ENCODE measurements around the gene CALHM6.

The CALHM6 gene

DNA sequence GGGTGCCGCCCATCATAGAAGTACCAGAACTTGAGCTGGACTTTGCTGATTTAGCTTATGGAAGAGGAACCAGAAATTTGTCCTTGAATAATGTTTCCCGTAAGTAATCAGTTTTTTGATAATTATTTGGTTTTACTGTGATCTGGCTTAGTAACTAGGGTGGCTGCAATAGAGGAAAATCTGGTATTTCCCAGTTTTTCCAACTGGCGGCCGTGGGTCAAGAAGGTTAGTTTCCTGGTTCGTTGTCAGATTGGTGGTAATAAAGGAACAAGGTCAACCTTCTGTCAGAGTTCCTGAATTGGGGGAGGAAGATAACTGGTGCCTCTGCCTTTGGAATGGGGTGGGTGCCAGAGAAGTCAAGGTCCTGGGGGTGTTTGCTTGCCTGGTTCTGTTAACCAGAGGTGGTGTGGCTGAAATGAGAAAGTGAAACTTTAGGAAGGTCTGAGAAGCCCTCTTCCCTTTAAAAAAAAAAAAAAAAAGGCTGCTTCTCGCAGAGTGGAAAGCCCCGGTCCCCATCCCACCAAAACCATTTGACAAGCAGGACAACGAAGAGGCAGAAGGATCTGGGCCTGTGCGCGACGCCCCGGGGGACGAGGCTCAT, at the start of gene CALHM6:
Gene CALHM6 (plus strand): TSS at position 45 of the 601 bp plus-strand sequence. CDS start 555 bp downstream, at position 600.
- no peak for DNase-seq

DNA sequence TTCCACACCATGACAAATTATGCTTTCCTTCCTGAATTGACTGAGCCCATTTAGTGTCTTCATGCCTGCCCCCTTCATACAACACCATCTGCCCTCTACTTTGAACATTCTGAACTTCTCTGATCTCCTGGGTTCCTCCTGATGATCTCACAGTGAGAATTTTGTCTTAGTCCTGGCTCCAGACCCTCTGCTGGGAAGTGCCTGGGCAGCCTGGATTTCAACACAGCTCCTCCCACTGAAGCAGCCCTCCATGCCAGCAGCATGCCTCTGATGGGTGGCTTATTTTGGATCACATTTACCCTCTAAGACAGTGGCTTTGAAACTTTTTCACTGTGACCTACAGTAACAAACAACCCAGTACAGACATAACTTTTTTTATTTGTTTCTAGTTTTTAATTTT, 48.9 kb upstream of the CALHM6 start:
- DNase-seq = no peak

DNA sequence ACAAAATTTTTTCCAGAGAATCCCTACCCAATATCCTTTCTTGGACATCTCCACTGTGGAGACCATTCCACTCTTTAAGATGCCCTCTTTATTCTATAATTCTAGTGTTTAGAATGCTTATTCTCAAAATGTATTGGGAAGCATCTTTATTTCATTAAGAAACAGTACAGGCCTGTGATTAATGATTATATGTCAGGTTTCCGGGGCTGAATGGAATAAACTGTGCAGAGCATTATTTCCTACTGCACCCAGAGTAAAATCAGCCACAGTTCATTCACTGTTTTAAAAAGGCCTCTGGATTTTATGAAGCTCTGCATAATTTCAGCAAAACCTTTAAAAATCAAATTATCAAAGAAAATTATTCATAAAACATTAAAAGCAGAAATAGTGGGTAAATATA, 47.8 kb upstream of the CALHM6 start:
- DNase-seq = no peak

DNA sequence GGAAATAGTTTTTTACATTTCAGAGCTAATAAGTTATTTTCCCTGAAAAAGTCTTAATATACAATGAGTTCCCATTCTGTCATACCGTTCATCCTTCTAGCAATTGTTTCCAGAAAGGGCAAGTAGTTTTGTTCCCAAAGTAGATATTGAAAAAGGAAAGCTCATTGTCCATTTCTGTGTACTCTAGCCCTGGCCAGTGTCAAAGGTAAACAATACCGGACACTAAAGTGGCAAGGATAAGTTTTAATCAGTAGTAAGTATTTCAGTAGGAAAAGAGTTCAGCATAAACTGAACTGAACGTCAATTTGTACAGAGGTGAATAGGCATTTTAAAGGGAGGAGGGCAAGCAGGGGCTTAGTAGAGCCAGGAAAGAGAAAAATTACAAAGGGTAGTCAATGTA, 43.5 kb upstream of the CALHM6 start:
- no peak for DNase-seq

DNA sequence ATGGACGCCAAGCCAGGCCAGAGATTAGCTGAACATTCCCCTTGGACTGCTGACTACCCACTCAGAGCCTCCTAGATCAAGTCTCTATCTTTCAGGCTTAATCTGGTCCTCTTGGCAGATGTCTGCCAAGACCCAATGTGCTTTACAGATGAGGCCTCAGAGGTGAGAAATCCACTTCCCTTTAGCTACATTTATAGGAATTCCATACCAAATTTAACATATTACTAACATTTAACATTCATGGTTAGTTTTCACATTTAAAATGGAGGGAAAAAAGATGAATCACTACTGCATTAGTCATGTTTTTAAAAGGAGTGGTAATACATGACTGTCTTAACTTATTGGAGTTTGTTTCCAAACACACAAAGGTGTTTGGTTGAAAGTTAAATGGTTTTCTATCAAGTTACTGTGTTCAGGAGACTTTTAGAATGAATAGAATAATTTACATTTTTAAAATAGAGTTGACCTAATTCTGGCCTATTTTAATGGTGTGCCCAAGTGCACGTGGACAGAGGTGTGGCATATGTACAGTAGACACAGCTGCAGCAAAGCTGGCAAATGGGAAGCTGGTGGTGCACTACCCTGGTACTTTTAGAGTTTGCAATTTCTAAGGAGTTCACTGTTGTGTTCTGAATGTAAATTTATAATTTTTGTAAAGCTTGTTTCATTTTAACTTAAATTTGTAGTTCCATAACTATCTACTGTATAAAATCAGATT, 41.9 kb upstream of the CALHM6 start:
- DNase-seq = no peak

DNA sequence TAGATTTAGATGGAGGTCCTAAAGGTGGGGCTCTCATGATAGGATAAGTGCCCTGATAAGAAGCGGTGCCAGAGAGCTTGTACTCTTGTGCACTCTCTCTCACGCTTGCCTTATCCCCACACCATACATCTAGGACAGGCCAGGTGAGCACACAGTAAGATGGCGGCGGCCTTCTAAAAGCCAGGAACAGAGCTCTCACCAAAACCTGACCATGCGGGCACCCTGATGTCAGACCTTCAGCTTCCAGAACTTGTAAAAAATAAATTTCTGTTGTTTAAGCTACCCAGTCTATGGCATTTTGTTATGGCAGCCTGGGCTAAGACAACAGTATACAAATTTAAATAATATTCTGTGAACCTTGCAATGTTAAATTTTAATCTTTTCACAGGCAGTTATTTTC, 40.8 kb upstream of the CALHM6 start:
- DNase-seq = no peak

DNA sequence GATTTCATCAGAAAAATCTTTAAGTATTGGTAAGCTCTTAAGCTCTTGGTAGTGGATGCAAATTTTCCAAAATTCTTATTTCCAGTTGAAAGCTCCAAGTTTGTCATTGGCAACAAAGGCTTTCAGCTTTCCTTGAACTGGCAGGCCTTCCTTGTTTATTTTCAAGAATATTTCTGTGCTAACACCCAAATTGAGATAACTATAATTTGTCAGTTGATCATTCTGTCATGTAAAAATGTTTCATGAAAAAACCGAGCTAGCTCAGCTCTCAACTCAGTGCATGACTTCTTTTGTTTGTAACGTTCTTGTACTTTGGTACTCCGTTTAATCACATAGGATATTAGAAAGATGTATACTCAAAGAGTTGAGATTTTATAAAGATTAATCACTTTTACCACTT, 38.9 kb upstream of the CALHM6 start:
- DNase-seq = no peak

DNA sequence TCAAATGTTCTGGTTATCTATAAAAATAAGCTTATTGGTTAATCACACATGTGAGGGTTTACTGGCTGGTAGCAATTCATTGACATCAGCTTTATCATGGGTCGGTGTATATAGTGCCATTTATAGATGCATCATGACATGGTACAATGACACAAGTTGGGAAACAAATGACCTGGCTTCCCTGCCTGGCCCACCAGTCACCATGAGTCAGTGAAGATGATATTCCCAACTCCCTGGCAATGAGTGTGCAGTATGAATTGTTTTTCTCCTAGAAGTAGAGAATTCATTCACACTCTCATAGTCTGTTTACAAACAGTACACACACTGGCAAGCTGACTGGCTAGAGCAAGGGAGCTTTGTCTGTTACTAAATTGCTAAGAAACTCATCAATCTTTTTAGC, 37.2 kb upstream of the CALHM6 start:
- no peak for DNase-seq

DNA sequence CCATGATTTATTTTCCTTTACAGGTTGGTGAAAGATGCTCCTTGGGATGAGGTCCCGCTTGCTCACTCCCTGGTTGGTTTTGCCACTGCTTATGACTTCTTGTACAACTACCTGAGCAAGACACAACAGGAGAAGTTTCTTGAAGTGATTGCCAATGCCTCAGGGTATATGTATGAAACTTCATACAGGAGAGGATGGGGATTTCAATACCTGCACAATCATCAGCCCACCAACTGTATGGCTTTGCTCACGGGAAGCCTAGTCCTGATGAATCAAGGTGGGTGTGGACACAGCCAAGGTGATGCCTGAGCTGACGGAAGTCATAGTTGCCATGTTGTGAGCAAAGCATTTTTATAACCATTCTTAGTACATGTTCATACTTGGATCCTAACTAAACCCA, 34.6 kb upstream of the CALHM6 start:
- DNase-seq = no peak

DNA sequence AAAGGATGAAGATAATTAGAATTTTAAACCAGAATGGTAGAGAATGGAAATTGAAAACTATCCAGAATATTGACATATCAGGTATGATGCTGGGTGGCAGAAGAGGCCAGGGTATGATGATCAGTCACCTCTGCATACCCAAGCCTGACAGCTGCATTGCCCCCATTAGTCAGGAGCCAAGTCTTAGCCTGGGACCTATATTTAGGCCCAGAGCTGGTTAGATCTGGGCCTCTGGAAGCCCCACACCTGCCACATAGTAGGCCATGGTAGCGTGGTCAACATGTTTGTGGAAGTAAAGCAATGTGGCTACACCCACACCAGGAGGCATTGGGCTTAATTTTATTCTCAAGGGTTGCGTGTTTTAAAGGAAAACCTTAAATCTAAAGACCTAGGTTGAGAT, 32.1 kb upstream of the CALHM6 start:
- no peak for DNase-seq

DNA sequence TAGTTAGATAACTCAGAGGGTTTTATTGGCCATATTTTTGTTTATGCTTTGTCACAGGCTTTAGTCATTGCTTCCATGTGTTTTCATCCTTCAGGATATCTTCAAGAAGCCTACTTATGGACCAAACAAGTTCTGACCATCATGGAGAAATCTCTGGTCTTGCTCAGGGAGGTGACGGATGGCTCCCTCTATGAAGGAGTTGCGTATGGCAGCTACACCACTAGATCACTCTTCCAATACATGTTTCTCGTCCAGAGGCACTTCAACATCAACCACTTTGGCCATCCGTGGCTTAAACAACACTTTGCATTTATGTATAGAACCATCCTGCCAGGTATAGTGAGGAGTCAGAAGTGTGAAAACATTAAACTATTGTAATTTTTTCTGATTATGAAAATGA, 30.3 kb upstream of the CALHM6 start:
- no peak for DNase-seq

DNA sequence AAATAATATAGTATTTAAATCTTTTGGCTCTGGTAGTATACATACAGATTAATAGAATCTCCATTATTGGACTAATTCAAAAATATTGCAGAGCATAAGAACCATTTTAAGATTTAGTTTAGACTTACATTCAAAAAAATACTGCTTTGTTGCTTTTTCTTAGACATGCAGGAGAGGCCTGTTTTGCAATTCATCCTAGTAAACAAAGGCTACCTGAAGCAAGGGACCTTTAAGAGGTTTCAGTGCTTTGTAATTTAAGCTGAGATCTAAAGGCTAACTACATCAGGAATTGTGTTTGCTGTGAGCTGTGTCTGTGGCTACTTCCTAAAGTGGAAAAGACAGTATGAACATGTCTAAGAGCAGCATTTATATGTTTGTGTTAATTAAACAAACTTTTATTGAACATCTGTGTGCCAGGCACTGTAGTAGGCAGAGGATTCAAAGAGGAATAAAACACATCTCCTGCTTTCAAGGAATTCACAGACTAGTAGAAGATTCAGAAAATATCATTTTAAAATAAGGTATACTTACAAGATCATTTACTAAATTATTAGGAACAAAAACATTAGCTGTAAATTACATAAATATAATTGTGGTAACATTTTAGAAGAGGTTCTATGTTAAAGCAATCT, 29.1 kb upstream of the CALHM6 start:
- DNase-seq = no peak

DNA sequence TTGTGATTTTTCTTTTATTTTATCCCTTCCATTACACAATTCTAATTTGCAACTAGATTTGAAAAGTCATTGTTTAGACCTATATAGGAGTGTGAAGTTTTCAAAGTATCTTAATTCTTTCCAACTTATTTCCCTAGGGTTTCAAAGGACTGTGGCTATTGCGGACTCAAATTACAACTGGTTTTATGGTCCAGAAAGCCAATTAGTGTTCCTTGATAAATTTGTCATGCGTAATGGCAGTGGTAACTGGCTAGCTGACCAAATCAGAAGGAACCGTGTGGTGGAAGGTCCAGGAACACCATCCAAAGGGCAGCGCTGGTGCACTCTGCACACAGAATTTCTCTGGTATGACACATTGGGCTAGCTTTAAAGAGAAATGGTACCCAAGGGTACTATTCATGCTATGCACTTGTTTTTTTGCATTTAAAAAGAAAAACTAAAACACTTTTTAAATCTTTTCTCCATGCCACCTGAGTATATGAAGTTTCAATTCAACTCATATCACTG, 27.9 kb upstream of the CALHM6 start:
- DNase-seq = no peak

DNA sequence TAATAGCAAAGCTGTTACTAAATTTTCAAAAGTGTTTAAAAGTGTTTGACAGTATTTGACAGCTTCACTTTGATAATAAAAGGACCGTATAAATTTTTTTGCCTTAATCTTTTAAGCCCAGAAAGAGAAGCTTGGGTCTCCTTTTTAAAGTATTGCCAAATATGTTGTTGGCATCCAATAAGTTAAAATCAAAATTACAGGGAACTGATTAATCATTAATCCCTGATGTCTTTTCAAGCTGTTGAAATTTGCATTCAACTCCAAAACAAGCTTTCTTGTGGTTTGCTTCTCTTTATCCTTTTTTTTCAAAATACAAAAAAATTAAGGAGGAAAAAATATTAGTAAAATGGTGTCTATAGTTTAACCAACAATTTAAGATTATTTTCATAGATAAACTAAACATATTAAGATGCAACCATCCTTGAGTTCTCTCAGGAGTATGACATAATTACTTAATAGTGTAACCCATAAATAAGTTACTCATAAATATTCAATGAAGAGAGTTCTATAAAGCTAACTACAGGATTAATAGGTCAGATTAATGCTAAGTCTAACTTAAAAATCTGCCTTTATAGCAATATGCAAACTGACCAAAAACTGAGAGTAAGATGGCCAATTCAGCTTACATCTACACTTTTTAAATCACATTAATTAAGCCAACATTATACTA, 27.0 kb upstream of the CALHM6 start:
- DNase-seq = no peak

DNA sequence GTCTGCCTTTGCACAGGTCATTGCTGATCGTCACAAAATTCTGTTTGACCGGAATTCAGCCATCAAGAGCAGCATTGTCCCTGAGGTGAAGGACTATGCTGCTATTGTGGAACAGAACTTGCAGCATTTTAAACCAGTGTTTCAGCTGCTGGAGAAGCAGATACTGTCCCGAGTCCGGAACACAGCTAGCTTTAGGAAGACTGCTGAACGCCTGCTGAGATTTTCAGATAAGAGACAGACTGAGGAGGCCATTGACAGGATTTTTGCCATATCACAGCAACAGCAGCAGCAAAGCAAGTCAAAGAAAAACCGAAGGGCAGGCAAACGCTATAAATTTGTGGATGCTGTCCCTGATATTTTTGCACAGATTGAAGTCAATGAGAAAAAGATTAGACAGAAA, 24.6 kb upstream of the CALHM6 start:
- DNase-seq = no peak

DNA sequence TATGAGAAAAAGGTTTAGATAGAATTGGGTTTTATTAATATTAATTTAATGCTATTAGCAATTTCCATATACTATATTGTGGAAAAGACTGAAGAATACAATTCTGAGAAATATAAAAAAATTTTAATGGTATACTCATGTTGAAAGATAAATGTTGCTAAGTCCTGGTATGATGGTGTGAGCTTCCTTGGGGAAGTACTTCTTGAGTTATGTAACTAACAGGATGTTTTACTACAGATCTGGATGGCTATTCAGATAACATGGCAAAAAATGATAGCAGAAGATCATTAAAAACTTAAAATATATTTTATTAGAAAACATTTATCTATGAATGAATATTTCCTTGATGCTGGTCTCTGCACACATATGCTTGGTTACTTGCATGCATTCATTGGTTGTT, 23.5 kb upstream of the CALHM6 start:
- no peak for DNase-seq

DNA sequence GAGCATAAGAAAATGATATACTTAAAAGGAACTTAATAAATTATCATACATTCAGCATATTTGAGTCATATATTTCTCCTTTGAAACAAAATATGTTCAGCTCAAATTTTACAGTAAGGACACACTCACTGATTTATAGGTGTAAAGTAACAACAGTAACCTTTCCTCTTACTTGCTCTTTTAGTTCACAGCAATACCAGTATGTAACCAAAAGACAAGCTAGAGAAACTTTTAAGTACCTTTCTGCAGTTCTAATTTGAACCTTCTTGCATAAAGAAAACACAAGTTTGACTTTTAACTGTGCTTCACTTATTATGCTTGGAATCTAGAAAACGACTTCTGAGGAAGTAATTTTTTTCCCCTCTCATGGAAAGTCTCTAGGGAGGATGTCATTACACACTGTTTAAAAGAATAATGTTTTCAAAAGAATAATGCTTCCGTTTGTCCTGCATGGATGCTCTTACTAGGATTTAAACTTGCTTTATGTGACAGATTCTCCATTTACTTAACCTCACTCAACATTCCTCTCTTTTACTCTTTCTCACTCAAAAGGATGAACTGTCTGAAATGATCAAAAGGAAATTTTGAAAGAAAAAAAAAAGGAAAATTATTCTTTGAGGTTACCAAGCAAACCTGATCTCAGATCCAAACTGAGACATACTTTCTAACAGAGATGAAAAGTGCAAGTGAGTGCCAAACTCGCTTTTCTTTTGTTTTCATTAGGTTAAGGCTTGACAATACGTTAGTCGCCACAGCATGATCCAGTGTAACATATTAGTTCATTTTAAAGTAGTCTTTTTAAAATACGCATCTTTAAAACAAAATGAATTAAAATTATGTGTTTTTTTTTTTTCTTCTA, 22.4 kb upstream of the CALHM6 start:
- no peak for DNase-seq

DNA sequence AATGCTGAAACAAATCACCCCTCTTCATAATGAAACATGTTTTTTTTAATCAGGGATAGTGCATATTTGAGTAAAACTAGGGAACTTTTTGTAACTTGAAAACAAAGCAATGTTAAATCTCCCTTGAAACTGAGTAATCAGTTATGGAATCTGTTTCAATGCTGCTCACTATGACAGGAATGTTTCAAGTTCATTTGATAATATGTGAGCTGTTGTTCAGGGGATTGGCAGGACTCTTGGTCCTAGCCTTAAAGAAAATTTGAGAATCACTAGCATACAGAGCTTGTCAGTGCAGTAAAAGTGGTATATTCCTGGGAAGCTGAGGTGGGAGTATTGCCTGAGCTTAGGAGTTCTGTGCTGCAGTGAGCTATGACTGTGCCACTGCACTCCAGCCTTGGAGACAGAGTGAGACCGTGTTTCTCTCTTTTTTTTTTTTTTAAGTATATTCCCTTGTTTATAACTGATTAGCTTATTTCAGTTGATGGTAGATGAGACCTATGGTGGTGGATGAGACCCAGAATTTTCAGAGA, 21.6 kb upstream of the CALHM6 start:
- no peak for DNase-seq

DNA sequence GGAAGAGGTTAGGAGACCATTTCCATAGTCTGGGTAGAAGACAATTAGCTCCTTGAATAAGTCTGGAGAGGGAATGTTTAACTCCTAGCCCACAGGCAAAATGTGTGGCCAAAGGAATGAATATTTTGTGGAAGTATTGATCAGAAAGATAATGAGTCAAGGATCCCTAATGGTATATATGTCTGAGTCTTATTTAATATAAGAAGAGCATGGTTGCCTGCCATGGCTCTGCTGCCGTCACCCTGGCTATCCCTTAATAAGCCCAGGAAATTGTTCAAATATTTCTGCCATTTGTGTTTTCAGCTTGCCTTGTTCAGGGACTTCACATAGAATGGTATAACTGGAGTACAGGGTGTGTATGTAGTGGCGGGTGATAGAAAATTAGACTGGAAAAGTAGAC, 18.1 kb upstream of the CALHM6 start:
- no peak for DNase-seq

DNA sequence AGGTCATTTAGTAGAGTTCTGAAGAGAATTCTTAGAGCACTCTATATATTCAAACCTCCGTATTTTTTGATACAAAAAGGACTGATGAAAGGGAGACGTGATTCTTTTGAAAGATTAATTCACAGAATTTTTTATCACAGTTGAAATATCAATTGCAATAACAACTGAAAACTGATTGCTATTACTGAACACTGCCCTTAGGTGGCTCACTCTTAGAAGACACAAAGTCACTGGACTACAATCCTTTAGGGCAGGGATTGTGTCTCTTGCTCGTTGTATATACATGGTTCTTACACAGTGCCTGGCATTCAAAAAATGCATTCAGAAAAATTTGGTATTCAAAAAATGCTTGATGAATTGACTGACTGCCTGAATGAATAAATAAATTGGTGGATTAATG, 17.1 kb upstream of the CALHM6 start:
- peak in 1 of 2 donors; percentile 12 for DNase-seq

DNA sequence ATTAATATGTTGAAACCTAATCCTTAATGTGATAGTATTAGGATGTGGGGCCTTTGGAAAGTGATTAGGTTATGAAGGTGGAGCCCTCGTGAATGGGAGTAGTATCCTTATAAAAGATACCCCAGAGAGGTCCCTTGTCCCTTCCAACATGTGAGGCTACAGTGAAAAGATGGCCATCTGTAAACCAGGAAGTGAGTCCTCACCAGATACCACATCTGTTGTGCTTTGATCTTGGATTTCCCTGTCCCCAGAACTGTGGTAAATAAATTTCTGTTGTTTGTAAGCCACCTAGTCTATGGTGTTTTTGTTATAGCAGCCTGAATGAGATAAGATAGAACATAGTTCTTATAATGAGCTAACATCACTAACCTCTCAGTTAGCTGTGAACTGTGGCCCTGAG, 16.6 kb upstream of the CALHM6 start:
- DNase-seq = no peak

DNA sequence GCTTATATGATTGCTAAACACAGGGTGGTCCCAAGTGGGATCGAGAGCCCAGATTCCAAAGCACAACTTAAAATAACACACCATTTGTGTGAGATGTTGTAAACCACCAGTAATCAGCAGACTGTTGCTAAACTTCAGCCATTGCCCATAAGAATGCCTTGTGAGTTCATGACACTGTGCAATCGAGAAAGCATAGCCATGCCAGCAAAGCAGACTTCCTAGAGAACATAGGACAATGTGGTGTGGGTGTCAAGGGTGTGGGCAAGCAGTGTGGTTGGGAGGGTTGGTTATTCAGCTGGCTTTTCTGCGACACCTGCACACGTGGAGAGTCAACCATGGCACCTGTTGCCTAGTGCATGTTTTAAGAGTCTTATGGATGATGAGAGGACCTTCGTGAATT, 16.1 kb upstream of the CALHM6 start:
- DNase-seq = no peak

All from hippocampal formation (tissue), 2 donors.